GM21737 (cell line): ENCODE data around the gene MARCHF3.
A peak's percentile ranks its signal among the peaks of the same experiment; 100 is the strongest.
"Not testable (repeated sequence)": the region's sequence is repeated elsewhere in the genome, so short reads cannot be mapped to it uniquely, and the experiment has no call there.

Experiments
- ATAC-seq: cut with Tn5 transposase; IDR thresholded peaks from one replicate; pipeline ENCODE4 v1.9.1; 2021; ENCODE audit warnings: mild to moderate bottlenecking, moderate library complexity; ENCODE audit not compliant: unreplicated experiment

MARCHF3 gene

GRCh38 chr5:126854526-126855110 lies 175.7 kb downstream of the MARCHF3 start:
- ATAC-seq, result no peak

- ATAC-seq, result not testable (repeated sequence)
Observed at GRCh38 chr5:126853541-126854307, 176.6 kb downstream of the MARCHF3 start.

- ATAC-seq, result no peak
Observed at GRCh38 chr5:126852841-126853271, 177.5 kb downstream of the MARCHF3 start.

- ATAC-seq, result peak; percentile 85
Observed at GRCh38 chr5:126852091-126852571, 178.2 kb downstream of the MARCHF3 start.

- ATAC-seq, result no peak
Observed at GRCh38 chr5:126851501-126852011, 178.8 kb downstream of the MARCHF3 start.

DNA sequence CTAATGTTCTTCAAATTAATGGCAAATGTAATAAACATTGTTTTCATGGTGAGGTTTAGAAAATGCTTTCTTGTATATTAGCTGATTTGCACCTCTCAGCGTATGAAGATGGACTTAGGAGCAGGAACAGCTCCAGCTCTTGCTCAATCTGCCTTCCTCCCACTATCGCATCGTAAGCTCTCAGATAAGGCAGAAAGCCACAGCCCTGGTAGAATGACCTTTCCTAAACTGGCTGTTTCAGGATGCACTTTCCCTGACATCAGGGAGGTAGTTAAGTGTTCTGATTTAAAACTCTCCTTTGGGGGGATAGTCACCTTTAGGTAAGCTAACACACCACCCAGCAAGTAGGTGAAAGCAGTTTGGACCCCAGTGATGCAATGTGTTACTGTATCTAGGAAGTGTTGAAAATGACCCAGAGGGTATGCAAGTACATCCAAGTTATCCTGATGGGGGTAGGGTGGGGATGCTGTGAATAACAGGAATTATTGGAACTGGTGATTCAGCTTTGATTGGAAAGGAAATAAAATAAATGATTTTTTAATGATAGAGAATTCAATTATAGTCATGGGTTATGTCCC lies 181.2 kb downstream of the MARCHF3 start:
- no peak for ATAC-seq

DNA sequence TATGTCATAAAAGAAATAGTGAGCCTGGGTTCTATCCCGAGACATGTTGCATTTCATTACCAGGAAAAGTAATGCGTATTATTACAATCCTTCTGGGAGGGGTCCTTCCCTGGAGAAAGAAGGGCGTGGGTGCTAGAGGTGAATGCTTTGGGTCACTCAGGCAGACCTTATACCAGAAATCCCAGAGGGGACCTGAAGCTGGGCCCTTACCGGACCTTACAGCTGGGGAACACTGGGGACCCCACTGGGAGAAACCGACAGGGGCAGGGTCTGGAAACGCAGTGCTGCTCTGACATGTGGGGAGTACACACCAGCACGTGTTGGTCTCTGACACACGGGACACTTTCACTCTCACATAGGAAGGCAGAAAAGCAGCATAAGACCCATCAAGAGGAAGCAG lies 182.1 kb downstream of the MARCHF3 start:
- ATAC-seq, result no peak

- ATAC-seq, result no peak
Observed at GRCh38 chr5:126847826-126848251, 182.5 kb downstream of the MARCHF3 start.

DNA sequence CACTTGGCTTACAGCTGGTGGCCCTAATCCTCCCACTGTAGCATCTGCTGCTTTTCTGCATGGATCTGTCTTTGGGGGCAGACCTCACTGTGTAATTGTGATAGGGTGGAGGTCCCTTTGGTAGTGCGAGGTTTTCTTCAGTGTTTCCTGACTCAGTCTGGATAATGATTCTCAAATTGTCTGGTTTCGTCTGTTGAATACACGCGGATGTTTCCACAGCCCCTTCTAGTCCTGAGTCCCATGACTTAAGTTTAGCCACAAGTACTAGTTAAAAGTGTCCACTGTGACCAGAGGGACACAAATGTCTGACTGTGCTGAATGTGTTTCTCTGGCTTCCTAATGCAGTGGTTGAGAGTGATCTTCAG lies 182.9 kb downstream of the MARCHF3 start:
- no peak for ATAC-seq

- ATAC-seq, result no peak
Observed at GRCh38 chr5:126846744-126847455, 183.5 kb downstream of the MARCHF3 start.

DNA sequence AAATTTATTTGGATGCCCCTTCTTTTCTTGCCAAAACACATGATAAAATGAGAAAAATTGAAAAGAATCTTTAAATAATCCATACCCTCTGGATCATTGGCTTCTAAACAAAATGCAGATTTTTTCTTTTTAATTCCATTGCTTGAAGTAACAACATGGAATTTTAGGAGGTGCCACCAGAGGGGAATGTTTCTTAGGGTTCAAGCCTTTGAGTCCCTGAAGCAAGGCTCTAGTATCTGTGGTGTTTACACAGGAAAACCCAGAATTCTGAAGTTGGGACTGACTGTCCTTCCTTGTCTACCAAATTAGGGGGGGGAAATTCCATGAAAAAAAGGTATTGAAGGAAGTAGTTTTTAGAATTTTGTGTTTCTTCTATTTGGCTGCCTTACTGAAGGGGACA lies 184.0 kb downstream of the MARCHF3 start:
- no peak for ATAC-seq

DNA sequence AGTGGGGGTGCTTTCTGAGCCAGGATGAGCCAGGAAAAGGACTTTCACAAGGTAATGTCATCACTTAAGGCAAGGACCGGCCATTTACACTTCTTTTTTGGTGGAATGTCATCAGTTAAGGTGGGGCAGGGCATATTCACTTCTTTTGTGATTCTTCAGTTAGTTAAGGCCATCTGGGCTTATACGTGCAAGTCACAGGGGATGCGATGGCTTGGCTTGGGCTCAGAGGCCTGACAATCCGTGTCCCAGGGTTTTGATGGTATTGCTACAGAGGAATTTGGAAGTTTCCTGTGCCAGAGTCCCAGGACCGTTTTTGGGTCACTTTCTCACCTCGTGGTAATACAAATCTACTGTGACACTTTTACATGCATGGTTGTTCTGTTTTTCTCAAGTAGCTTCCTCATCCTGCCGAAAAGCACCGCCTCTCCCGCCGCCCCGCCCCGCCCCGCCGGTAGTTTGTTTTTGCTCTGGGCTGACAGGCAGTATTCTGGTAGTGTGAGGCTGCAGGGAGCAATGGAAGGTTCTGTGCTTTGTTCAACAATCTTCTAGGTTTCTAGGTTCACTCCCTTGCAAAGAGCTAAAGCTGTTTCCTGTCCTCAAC lies 184.8 kb downstream of the MARCHF3 start:
- peak; percentile 85 for ATAC-seq

GRCh38 chr5:126843375-126843774 lies 187.0 kb downstream of the MARCHF3 start:
- not testable (repeated sequence) for ATAC-seq

DNA sequence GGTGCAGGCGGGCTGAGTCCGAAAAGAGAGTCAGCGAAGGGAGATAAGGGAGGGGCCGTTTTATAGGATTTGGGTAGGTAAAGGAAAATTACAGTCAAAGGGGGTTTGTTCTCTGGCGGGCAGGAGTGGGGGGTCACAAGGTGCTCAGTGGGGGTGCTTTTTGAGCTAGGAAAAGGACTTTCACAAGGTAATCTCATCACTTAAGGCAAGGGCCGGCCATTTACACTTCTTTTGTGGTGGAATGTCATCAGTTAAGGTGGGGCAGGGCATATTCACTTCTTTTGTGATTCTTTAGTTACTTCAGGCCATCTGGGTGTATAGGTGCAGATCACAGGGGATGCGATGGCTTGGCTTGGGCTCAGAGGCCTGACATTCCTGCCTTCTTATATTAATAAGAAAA lies 191.0 kb downstream of the MARCHF3 start:
- not testable (repeated sequence) for ATAC-seq

DNA sequence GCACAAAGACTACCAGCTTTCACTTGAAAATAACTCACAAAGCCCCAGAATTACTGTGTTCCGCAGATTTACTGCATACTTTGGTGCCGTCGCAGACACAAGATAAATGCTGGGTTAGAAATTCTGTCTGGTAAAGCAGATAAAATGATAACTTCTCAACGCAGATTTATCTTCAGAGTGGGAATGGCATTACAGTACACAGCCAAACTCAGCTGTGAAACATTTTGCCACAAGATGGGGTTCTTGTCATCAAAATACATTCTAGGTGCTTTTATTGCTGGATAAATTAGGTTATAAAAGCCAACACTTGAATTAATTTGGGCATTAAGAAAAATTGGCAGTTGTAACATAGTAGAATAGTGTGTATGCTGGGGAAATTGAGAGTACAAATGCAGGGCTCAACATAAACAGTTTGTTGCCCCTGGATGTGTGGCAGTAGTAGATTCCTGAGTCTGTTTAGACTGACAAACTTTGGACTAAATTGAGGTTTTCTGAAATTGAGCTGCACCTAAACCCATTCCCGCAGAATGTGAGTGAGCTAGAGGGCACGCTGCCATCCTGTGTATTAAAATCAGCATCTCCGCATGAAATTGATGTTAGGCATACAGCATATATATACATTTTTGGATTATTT lies 192.3 kb downstream of the MARCHF3 start:
- no peak for ATAC-seq

GRCh38 chr5:126837242-126837641 lies 193.1 kb downstream of the MARCHF3 start:
- ATAC-seq, result no peak

DNA sequence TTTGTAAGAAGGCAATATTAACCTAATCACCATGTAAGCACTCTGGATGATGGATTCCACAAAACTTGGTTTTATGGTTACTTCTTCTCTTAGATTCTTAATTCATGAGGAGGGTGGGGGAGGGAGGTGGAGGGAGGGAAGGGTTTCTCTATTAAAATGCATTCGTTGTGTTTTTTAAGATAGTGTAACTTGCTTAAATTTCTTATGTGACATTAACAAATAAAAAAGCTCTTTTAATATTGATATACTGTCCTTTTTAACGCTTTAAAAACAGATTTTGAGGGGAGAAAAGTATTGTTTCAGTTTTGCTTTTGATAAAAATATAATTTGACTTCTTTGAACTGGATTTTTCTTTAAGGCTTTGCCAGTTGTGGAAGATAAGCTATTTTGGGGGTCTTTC lies 193.6 kb downstream of the MARCHF3 start:
- no peak for ATAC-seq

DNA sequence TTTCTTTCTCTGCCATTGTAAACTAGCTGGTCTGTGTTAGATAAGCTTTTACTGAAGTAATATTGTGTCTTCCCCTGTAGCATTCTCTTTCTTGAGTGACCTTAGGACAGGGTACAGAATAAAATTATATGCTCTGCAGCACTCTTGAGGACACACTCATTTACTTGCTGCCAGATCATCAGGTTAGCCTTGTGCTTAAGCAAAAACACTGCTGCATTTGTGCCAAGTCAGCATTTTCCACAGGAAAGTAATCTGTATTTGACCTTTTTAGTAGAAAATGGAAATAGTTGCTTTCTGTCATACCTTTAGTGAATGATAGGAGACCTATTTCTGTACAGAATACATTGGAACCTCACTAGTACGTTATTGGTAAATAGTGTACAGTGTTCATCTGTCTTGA lies 199.2 kb downstream of the MARCHF3 start:
- no peak for ATAC-seq

DNA sequence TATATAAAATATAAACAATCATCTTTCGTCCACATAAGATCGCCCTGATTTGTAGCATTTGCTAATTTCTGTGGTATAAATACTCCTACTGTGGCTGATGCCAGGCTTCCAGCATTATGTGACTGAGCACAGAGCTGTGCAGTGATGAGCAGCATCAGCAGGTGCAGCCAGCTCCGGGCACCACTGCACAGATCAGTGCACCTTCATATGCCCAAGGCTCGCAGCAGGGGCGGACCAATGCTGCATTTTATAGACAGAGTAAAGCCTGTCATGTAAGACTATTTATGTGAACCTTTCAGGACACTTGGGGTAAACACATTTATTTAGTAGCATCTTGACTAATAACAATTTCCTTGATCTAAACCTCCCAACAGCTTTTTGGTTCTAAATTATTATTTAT lies 200.3 kb downstream of the MARCHF3 start:
- ATAC-seq, result no peak

DNA sequence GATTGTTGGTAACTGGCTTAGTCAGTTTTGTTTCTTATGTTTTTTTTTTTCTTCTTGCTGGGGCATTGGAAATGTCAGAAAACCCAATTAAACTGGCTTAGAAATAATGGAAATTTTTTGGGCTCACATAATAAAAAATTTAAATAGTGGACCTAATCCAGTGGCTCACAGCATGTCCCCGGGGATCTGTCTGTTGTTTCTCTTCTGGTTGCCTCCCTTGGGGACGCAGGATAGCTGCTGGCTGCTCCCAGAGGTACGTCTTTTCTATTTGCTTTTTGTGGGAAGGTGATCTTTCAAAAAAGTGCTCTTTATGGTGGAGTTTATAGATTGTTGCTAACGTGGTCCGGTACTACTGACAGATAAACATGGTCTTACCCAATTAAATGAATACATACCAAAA lies 201.3 kb downstream of the MARCHF3 start:
- ATAC-seq, result no peak
